NAMALWA (cell line): ENCODE measurements around the gene SLC2A11.
"Not testable (repeated sequence)": the region's sequence is repeated elsewhere in the genome, so short reads cannot be mapped to it uniquely, and the experiment has no call there.

Experiments
- DNase-seq: peaks from one replicate; pipeline ENCODE4 v3.0.0-alpha.2; 2015; ENCODE audit warnings: low spot score

SLC2A11 gene

DNA sequence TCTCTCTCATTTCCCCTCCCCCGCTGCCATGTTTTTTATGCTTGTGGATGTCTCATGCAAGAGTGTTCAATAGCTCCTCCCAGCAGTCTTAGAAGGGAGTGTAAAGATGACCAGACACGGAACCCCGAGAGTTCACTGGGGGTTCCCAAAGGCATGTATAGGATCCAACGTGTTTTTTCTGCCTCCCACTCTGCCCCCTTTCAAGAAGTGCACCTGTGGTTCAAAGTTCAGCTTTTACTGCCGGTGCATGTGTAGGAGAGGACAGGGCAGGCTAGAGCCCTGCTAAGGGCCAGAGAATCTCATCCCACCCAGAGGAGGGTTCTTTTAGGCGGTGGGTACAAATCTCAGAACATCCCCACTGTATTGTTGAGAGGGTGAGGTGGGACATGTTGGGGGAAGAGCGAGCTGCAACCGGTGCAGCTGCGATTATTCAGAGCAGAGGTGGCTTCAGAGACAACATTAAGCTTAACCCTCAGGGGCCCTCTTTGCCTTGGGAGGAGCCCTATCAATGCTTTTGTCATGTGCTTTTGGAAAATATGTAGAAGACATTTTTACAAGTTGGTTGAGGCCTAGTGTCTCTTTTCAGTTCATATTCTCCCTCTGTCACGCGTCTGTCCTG, 51.0 kb downstream of the SLC2A11 start:
- no peak for DNase-seq

DNA sequence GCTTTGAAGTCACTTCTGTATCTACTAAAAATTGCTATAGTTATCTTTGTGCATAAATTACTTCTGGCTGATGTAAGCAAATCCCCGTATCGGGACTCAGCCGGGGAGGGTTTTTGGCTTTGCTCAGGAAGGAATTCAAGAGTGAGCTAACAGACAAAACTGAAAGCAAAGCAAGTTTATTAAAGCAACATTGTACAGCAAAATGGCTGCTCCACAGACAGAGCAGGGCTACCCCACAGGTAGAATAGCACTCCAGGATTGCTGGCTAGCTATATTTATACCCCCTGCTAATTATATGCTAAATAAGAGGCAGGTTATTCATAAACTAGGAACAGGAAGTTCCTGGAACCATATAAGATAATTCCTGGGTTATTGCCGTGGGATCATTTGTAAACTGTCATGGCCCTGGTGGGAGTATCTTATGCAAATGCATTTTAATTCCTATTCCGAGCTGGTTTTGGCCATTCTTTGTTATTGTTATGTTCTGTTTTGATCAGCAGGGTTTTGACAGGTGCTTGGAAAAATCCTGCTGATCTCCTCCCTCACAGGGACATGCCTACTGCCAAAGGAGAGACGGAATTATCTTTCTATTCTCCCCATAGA, 51.7 kb downstream of the SLC2A11 start:
- DNase-seq: no peak

DNA sequence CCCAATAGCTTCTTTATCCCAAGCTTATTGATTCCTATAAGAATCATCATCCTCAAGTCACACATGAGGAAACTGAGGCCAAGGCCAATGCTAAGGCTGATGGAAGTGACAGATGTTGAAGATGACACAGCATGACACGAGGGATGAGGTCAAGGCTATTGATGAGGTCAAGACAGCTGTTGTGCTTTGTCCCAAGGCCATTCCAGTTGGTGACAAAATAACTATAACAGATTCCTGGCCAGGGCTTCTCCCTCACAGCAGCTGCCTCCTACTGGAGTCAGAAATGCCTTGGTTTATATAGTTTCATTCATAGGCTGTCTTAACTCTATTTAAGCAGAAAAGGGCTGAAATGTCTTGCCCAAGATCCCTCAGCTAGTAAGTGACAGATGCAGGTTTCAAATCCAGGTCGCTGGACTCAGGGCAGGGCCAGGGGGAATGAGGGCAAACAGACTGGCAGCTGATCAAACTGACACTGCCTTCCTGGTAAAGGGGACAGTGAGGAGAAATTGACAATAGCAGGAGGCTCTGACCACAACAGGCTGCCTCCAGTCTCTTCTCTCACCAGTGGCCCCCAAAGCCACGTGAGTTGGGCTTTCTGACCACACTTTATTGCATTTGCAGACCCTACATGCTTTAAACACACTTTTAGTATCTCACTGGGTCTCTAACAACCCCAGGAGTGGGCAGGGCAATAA, 53.0 kb downstream of the SLC2A11 start:
- no peak for DNase-seq

DNA sequence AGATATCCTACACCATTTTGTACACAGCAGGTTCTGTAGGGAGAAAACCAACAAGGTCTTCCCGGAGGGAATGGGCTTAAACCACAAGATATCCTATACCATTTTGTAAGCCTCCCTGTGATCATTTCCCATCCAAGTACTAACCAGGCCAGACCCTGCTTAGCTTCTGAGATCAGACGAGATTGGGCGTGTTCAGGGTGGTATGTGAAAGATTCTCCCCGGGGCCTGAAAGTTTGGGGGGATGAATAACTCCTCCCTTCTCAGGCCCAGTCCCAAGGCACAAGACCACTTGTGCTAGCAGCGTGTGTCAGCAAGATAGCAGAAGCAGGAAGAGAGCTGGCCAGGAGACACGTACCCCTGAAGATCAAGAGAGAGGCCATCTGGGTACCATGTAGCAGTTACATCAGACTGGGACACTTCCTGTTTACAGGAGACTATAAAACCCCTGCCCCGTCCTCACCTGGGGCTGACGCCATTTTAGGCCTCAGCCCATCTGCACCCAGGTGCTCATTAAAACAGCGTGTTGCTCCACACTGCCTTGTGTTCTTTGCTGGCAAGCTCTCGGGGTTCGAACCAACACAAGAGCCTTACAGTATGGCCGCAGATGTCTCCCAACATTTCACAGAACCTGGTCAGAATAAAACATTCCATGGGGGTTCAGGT, 53.8 kb downstream of the SLC2A11 start:
- DNase-seq: peak; percentile 80

DNA sequence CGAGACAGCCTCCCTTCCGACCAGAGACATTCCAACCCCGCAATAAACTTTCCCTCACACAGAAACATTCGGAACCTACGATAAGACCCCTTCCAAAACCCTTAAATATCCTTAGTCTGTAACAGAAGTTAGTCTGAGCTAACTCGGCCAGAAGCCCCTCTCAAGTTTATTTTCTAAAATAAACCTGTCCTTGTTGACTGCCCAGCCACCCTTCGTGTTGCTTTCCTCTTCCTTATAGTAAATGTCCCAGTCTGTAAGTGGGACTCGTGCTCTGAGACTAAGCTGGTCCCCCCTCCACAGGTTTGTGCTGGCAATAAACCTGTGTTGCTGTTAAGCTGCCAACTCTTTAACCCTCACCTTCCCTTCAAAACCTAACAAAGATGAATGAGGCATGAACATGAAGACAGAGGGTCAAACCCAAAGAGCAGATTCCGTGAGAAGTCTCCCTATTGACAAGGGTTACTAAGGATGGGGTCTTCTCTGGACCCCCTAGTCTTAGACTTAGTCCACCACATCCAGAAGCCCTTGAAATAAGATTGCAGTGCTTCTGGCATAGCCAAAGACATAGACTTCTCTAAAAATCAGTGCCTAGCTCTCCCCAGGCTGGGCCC, 54.7 kb downstream of the SLC2A11 start:
- no peak for DNase-seq

DNA sequence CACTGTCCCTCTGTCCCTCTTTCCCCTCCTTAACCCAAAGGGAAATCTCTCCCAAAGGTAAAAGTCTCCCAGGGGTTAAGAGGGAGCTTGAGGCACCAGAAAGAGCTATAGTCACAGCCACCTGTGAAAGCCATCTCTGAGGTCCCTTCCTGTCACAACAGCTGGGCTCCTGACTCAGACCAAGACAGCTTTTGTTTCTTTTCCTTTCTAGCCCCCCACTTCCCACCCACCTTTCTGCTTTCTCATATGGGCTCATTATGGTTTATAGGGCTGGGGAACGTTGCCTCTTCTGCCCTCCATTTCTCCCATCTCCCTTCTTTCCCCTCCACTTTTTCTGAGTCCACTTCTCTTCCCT, 55.6 kb downstream of the SLC2A11 start:
- DNase-seq: peak; percentile 62

DNA sequence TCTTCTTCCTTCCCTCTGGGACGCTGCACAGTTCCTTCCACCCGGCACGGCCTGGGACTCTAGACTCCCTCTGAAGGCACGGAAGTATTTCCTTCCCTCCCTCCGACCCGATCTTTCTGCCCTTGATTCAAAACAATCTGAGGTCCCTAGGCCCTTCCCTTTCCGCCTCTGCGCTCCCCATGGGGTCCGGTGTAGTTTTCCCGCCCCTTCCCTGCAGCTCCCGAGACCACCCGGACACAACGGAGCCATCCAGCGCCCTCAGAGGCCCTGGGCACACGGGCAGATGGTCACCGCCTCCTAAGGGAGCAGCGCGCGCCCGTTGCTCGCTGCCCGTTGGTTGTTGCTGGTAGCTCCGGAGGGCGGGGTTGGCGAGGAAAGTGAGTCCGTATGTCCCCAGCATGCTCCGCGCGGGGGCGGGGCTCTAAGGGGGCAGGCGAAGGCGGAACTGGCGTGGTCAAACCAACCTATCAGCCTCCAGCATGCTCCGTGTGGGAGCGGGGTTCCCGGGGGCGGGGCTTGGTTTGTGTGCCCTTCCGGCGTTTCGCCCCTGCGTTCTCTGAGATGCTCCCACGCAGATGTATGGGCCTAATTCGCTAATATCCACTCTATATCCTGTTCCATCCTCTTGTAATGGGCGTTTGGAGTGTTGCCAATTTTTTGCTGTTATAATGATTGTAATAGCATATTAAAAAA, 56.1 kb downstream of the SLC2A11 start:
- DNase-seq: peak; percentile 99

DNA sequence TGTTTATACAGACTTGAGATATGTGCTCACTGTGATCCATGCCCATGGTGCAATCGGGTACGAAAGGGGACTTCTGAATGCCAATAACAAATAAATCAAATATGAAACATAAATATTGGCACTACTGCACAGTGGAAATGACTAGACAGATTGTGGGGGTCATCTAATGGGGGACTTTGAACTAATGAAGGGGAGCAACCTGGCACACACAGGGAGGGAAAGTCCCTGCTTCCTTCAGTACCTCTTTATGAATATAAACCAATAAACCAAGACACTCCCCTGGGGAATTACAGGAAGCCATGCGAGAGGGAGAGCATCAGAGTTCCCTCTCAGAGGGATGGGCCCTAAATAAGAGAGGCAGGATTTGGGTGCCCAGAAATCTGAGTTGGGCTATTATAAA, 57.6 kb downstream of the SLC2A11 start:
- no peak for DNase-seq

DNA sequence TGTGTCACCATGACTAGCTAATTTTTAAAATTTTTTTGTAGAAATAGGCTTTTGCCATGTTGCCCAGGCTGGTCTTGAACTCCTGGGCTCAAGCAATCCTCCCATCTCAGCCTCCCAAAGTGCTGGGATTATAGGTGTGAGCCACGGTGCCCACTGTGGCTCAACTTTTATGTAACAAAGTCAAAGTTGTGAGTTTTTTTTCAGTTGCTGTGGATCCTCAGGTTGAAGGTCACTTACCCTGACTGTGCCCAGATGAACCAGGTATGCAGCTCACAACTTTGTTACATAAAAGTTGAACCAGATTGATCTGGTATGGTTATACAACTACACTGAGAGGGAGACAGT, 62.6 kb downstream of the SLC2A11 start:
- DNase-seq: not testable (repeated sequence)

DNA sequence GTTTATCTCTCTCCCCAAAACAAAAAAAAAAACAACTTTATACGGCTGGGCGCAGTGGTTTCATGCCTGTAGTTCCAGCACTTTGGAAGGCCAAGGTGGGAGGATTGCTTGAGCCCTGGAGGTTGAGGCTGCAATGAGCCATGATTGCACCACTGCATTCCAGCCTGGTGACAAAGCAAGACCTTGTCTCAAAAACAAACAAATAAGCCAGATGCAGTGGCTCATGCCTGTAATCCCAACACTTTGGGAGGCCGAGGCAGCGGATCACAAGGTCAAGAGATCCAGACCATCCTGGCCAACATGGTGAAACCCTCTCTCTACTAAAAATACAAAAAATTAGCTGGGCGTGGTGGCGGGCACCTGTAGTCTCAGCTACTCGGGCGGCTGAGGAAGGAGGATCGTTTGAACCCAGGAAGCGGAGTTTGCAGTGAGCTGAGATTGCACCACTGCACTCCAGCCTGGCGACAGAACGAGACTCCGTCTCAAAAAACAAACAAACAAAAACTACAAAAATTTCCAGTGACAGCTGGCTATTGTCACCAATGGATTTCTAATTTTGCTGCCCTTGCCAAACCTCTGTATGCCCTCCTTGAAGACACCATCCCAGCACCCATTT, 64.0 kb downstream of the SLC2A11 start:
- not testable (repeated sequence) for DNase-seq

DNA sequence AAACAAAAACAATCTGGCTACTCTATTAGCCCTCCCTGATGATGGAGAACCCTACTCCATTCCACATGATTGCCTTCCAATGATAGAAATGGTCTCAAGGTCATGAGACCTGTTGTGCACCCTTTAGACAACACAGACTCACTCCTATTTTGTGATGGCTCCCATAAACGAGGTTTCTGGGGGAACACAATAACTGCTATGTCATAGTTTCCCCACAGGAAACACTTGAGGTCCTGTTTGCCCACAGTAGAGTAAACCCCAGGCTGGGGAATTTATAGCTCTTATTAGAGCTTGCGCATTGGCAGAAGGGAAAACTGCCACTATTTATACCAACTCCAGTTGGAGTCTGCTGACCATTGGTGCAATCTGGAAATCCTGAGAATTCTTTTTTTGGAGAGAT, 65.2 kb downstream of the SLC2A11 start:
- DNase-seq: no peak

DNA sequence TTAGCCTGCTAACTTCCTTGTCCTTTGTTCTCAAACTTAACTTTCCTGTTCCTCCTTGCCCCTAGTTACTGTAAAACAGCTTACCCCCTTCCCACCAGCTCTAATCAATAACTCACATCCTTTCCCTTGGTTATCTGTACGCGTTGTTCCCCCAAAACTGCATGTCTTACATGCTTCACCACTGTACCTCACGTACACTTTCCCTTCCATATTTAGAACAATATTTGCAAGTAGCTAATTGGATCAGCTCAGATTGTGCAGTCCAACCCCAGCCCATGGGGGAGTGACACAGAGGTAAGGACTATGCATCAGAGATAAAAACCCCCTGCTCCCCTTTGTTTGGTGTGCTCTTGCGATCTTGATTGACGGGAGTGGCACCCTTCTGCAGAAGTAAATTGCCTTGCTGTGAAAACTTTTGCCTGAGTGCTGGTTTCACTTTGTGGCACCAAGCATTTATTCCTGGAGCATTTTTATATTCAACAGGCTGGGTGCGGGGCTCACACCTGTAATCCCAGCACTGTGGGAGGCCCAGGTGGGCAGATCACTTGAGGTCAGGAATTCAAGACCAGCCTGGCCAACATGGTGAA, 67.4 kb downstream of the SLC2A11 start:
- no peak for DNase-seq

DNA sequence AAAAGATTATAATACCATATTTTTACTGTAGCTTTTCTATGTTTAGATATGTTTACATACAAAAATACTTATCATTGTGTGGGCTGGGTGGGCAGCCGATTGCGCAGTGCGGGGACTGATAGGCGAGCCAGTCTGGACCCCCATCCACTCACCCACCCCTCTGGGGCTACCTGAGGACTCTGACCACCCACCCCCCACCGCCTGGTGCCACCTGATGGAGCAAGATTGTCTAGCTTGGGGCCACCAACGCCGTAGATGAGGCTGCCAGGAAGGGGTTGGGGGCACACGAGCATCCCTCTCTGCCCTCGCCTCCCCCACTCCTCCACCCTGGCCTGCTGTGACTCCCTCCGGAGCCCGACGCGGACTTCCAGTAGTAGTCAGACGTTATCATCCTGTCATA, 68.9 kb downstream of the SLC2A11 start:
- DNase-seq: no peak
